ENCODE data around the gene TUBB2B. TPM values are rescaled to one million over a fixed set of nuclear protein-coding genes. Genes with fewer than 3 reads are reported as not detected.

The TUBB2B gene
- total RNA-seq, 1 experiment from 2014 or later, result 144 TPM

DNA sequence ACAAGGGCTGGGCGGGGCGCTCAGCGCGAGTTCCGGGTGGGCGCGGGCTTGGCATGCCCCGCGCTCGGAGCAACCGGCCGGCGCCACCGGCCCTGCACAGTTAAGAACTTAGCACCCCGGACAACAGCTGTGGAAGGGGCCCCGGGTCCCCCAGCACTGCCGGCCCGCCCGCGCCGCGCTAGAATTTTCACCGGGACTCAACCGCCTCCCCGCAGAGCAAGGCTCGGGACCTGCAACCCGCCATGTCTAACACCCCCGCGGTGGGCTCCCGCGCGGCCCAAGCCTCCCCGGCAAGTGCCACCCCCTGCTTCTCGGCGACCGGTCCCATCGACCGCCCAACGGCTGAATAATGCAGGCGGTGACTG is 26.1 kb upstream of the TUBB2B start:
- BruUV-seq (replicated peaks), result no TSS peak
- POLR2A ChIA-PET (ENCODE audit: low non-redundant PET), result no interaction called here
- no peak overlapping the region for H3K4me3 ChIP-seq (ENCODE audit: low read depth, low read length, poor library complexity, severe bottlenecking)
- H3K36me3 ChIP-seq (ENCODE audit: insufficient read depth, low read length, poor library complexity, severe bottlenecking), result no peaks in the 10 kb centered on the region
- intact Hi-C loops (cut with micrococcal nuclease; ENCODE audit: unreplicated experiment), result loop anchor here (5.0 to 10.0 kb wide), 2 partner anchors 99 to 256 kb away; partner anchors contain the start of genes NQO2 and TUBB2A
- no peak for TF ChIP-seq EZH2 (IDR thresholded peaks at IDR 0.05; ENCODE audit: borderline replicate concordance, low read depth, low read length, poor library complexity, severe bottlenecking)
- TF ChIP-seq CTCF (conservative IDR thresholded peaks at IDR 0.05; ENCODE audit: low read depth, low read length), result no peak
- H3K4me1 ChIP-seq (ENCODE audit: insufficient read depth, low read length, poor library complexity, severe bottlenecking), result no peaks in the 10 kb centered on the region
- DNase-seq (ENCODE audit: low spot score), result no peak
- no peaks in the 10 kb centered on the region for H3K27me3 ChIP-seq (replicated peaks; ENCODE audit: insufficient read depth, low read depth, low read length, poor library complexity)
- CTCF ChIA-PET, result interaction anchor here (0.6 kb wide), 1 partner anchor 595 kb away, joined by 5 read pairs; no protein-coding TSS in a partner anchor
- no peaks in the 10 kb centered on the region for H3K9me3 ChIP-seq (ENCODE audit: low read depth, low read length, poor library complexity, severe bottlenecking)
- H3K27ac ChIP-seq (ENCODE audit: low read depth, low read length, poor library complexity, severe bottlenecking), result no peak overlapping the region

GRCh38 chr6:3252861-3253596 is 25.6 kb upstream of the TUBB2B start:
- TF ChIP-seq EZH2 (IDR thresholded peaks at IDR 0.05; ENCODE audit: borderline replicate concordance, low read depth, low read length, poor library complexity, severe bottlenecking) (no peak), CTCF (conservative IDR thresholded peaks at IDR 0.05; ENCODE audit: low read depth, low read length) (no peak)
- CTCF ChIA-PET, result interaction anchor here (0.6 kb wide), 1 partner anchor 596 kb away, joined by 5 read pairs; no protein-coding TSS in a partner anchor
- DNase-seq (ENCODE audit: low spot score), result no peak
- Histone ChIP-seq H3K27ac (ENCODE audit: low read depth, low read length, poor library complexity, severe bottlenecking) (no peak overlapping the region), H3K36me3 (ENCODE audit: insufficient read depth, low read length, poor library complexity, severe bottlenecking) (no peaks in the 10 kb centered on the region), H3K9me3 (ENCODE audit: low read depth, low read length, poor library complexity, severe bottlenecking) (no peaks in the 10 kb centered on the region), H3K4me3 (ENCODE audit: low read depth, low read length, poor library complexity, severe bottlenecking) (no peak overlapping the region), H3K27me3 (replicated peaks; ENCODE audit: insufficient read depth, low read depth, low read length, poor library complexity) (no peaks in the 10 kb centered on the region), H3K4me1 (ENCODE audit: insufficient read depth, low read length, poor library complexity, severe bottlenecking) (no peaks in the 10 kb centered on the region)
- no TSS peak for BruUV-seq (replicated peaks)
- intact Hi-C loops (cut with micrococcal nuclease; ENCODE audit: unreplicated experiment), result loop anchor here (5.0 to 10.0 kb wide), 2 partner anchors 98 to 256 kb away; partner anchors contain the start of genes NQO2 and TUBB2A
- POLR2A ChIA-PET (ENCODE audit: low non-redundant PET), result no interaction called here

DNA sequence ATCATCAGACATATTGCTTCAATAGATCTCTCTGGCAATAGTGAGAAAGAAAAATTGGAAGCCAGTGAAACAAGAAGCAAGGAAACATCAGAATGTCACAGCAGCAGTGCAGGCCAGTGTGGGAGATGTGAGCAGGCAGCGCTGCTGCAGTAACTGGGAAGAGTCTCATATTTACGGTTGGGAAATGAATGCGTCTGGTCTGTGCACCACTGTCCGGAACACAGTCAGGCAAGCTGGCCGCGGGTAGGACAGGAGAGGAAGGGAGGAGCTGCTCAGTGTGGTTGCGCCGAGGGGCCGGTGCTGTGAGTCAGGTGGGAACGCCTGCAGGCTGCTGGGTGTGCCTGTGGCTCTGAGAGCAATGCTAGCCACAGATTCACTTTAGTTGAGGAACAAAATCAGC is 24.9 kb upstream of the TUBB2B start:
- ChIA-PET CTCF (interaction anchor here (0.7 kb wide), 1 partner anchor 514 kb away, joined by 3 read pairs; no protein-coding TSS in a partner anchor), POLR2A (ENCODE audit: low non-redundant PET) (no interaction called here)
- intact Hi-C loops (cut with micrococcal nuclease; ENCODE audit: unreplicated experiment), result loop anchor here (5.0 to 10.0 kb wide), 2 partner anchors 98 to 255 kb away; partner anchors contain the start of genes NQO2 and TUBB2A
- no TSS peak for BruUV-seq (replicated peaks)
- no peaks in the 10 kb centered on the region for H3K36me3 ChIP-seq (ENCODE audit: insufficient read depth, low read length, poor library complexity, severe bottlenecking)
- TF ChIP-seq EZH2 (IDR thresholded peaks at IDR 0.05; ENCODE audit: borderline replicate concordance, low read depth, low read length, poor library complexity, severe bottlenecking) (no peak), CTCF (conservative IDR thresholded peaks at IDR 0.05; ENCODE audit: low read depth, low read length) (no peak)
- H3K4me1 ChIP-seq (ENCODE audit: insufficient read depth, low read length, poor library complexity, severe bottlenecking), result no peaks in the 10 kb centered on the region
- no peak overlapping the region for H3K4me3 ChIP-seq (ENCODE audit: low read depth, low read length, poor library complexity, severe bottlenecking)
- no peaks in the 10 kb centered on the region for H3K27me3 ChIP-seq (replicated peaks; ENCODE audit: insufficient read depth, low read depth, low read length, poor library complexity)
- no peak overlapping the region for H3K27ac ChIP-seq (ENCODE audit: low read depth, low read length, poor library complexity, severe bottlenecking)
- DNase-seq (ENCODE audit: low spot score), result no peak
- no peaks in the 10 kb centered on the region for H3K9me3 ChIP-seq (ENCODE audit: low read depth, low read length, poor library complexity, severe bottlenecking)

Measured in A673 (cell line).